EL (cell line): ENCODE results near the gene NFX1.
"Not testable (repeated sequence)": the region's sequence is repeated elsewhere in the genome, so short reads cannot be mapped to it uniquely, and the experiment has no call there.

Source experiments
- DNase-seq: peaks from one replicate; pipeline ENCODE4 v3.0.0-alpha.2; 2016

NFX1 gene

DNA sequence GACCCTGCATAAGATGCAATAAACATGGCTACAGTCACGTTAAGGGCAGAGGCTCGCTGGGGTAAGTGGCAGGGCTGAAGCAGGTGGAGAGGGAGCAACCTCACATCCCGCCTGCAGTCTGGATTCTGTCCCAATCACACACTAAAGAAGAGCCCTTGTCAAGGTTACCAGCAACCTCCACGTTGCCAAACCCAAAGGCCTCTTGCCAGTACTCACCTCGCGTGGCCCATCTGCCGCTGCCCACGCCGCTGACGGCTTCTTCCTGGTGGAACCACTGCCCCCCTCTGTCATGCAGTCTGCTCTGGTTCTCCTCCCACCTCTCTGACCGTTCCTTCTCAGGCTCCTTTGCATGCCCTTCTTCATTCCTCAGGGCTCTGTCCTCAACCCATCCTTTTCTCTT is 103.3 kb downstream of the NFX1 start:
- no peak for DNase-seq

DNA sequence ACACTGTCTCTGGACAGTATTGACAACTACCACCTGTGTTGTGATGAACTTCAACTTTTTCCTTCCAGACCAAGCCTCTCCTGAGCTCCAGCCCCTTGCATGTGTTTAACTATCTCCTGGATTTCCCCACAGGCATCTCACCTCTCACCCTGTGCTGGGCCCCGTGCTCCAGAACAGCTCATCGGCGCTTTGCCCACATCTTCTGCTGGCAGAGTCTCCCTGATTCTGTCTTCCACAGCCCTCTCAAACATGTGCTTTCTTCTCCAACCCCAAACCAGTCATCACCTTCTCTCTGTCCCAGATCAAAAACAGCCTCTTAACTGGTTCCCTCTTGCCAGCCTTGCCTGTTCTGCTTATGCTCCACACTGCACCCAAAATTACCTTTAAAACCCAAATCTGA is 103.7 kb downstream of the NFX1 start:
- not testable (repeated sequence) for DNase-seq

DNA sequence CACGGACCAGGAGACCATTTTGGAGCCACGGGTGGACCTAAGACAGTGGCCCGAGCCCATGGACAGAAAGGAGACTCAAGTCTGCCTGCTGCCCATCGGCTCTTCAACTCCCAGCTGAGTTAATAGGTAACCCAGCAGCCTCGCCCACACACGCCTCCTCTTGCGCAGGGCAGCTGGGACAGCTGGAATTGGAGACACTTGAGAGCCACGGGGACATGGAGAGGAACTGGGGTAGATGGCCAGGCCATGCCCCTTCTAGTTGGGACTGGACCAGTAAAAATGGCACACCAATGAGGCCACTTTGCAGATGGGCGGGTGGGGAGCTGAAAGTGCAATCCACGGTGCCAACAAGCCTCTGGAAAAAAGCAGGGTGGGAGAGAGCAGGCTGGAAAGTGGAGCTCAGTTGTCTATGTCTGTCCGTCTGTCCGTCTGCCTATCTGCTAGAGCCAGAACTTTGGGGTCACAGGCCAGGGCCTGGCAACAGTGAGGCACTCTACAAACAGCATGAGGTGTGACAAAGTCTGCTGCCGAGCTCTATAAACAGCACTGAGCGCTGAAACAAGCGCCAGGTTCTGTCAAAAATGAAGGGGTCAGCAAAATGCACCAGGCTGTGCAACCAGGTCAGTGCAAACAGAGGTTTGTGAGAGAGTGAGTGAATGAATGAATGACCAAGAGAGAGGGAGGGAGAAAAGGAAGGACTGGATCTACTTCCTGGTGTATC is 105.0 kb downstream of the NFX1 start:
- not testable (repeated sequence) for DNase-seq

DNA sequence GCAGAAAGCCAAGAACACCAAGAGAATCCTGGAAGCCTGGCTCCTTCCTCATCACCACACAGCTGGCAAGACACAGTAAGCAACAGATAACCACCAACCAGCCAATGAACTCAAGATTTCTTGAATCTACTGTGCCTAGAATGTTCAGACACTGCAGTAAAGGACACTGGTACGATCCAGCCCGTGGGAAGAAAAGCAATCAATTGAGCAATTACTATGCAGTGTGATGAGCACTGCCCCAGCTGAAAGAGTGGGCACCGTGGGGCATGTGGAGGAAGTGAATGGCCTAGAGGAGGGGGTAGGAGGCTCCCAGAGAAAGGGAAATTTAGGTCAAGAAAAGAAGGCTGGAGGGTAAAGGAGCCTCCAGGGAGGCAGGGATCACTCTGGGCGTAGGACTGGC is 107.5 kb downstream of the NFX1 start:
- not testable (repeated sequence) for DNase-seq

DNA sequence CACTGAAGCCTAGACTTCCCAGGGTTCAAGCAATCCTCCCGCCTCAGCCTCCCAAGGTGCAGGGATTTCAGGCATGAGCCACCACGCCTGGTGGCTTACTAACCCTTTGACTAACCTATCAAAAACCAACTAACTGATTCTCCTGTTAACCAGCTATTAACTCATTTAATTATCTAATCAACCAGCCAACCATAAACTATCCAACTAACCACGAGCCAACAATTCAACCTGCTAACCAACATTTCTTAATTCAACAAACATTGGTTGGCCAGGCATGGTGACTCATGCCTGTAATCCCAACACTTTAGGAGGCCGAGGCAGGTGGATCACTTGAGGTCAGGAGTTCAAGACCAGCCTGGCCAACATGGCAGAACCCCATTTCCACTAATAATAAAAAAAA is 108.7 kb downstream of the NFX1 start:
- not testable (repeated sequence) for DNase-seq

GRCh38 chr9:33401809-33402208 is 111.5 kb downstream of the NFX1 start:
- DNase-seq: not testable (repeated sequence)

DNA sequence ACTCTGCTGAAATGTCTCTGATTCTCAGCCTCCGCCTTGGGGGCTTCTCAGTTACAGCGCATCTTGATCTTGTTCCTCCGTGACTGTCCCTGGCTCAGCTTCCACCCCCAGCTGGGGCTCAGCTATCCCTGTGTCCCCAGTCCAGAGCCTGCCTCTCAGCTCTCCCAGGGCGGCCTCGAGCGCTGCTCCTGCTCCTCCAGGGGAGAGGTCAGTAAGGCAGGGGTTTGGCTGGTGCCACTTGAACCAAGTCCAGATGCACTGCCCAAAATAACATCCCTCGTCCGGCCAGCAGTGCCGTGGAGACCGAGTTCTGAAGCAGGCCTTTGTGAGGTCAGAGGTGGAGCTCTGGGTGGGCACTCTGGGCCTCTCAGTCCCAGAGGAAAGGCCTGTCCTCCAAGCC is 112.1 kb downstream of the NFX1 start, which contains the start of gene AQP7:
TSS of gene AQP7 (minus strand) at position 198 of the 400 bp plus-strand sequence. CDS start 1,306 bp downstream, outside the sequence.
- not testable (repeated sequence) for DNase-seq

DNA sequence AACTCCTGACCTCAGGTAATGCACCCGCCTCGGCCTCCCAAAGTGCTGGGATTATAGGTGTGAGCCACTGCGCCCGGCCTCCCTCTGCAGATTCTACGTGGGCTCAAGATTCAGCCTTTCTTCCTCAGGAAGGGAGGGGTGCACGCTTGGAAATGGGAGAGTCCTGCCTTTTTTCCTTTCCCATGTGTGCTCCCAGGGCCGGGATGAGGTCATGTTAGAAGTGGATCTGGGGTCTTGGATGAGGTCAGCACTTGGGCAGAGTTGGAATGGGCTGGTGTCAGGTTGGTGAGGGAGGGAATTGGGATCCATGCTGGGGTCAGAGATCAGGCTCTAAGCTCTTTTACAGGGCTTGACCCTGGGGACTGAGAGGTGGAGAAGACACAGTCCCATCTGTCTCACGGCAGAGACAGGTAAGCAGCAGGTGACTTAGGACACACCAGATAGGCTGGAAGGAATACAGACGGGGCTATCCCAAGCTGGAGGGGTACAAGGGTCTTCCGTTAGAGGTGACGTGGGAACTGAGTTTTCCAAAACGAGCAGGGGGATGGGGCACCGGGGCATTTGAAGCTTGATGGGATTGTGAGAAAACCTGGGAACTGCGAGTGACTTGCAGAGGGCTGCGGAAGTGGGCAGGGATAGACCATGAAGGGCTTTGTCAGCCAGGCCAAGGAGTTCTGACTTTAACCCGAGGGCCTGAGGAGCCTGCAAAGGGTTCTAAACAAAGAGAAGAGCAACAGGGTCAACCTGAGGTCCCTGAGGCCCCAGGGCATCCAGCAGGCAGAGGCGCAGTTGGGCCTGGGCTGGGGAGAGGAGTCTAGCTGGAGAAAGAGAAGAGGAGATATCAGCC is 113.8 kb downstream of the NFX1 start:
- DNase-seq: no peak

DNA sequence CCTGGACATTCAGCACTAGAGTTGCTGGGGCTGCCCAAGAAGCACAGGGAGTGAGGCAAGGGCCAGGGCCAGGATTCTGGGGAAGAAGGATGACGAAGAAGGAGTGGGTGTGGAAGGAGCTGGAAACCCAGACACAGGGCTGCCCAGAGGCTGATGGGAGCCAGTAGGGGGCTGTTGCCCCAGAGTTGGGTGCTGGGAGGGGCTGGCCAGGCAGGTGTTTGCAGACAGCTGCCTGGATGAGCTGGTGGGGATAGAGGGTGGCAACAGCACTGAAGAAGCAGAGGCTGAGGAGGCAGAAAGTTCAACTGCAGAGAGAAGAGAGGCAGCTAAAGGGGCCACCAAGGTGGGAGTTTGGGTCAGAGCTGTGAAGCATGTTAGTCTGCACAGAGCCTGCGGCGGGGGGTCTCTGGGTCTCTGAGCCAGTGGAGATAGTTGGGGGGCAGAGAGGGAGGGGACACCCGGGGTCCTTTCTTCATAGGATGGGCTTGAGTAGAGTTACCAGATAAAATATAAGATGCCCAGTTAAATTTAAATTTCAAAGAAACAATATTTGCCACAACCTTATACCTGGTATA is 114.6 kb downstream of the NFX1 start:
- DNase-seq: peak; percentile 19

DNA sequence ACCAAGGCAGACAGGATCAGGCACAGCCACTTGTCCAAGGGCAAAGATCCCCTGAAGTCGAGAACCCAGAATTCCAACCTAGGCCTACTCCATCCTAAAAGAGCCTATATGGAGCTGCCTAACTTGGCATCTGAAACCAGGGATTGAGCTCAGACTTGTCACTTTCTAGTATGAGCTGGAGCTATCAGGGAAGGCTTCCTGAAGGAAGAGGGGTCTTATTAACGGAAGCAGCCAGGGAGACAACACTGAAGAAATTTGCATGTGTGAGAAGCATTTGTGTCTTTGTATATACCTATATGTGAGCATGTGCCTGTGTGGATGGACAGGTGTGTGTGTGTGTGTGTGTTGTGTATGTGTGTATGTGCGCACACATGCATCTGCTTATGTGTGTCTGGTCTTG is 116.7 kb downstream of the NFX1 start:
- no peak for DNase-seq

GRCh38 chr9:33408087-33408486 is 117.8 kb downstream of the NFX1 start:
- no peak for DNase-seq

- DNase-seq: no peak
These were observed 124.0 kb downstream of the NFX1 start for GRCh38 chr9:33414268-33414667.

DNA sequence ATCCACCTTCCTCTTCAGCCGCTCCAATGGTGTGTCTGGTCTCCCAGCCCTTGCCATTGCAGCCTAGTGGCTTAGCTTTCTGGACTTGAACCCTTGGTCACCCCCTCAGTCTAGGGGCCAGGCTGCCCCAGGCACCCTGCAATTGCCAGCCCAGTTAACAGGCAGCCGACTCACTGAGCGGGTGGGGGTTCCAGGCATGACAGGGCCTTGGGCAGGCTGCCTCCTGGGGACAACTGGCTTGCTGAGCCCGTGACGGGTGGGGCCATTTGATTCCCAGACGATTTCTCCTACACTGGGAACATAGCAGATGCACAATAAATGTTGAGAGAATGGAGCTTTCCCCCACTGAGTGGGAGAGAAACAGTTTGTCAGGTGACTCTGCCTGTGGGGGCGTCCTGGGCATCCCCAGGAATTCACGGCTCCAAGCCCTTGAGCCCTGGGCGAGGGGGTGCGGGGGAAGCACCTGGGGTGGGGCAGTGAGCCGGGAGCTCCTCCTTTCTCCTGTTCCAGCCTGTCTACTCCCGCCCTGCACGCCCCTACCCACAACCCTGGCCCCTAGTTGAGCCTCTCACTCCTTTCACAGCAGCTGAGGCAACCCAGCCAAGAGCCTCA is 124.7 kb downstream of the NFX1 start:
- DNase-seq: no peak

- peak; percentile 46 for DNase-seq
These were observed 125.3 kb downstream of the NFX1 start for GRCh38 chr9:33415501-33416038.

GRCh38 chr9:33416996-33417395 is 126.7 kb downstream of the NFX1 start:
- no peak for DNase-seq

DNA sequence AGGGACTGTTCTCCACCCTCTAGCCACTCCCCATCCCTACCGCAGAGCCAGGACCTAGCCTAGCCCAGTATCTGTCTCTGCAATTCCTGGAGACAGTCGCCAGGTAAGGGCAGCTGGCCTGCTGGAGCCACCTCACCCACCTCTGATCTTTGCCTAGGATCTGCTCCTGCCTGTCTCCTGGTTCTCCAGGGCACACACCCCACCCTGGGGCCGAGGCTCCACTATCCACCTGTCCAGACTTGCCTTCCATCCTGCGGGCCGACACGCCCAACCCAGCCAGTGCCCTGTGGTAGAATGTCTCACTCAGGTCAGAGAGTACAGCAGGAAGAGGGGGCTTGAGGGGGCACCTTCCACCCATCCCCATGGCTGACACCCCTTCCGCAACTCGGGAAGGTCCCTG is 127.8 kb downstream of the NFX1 start:
- DNase-seq: no peak

DNA sequence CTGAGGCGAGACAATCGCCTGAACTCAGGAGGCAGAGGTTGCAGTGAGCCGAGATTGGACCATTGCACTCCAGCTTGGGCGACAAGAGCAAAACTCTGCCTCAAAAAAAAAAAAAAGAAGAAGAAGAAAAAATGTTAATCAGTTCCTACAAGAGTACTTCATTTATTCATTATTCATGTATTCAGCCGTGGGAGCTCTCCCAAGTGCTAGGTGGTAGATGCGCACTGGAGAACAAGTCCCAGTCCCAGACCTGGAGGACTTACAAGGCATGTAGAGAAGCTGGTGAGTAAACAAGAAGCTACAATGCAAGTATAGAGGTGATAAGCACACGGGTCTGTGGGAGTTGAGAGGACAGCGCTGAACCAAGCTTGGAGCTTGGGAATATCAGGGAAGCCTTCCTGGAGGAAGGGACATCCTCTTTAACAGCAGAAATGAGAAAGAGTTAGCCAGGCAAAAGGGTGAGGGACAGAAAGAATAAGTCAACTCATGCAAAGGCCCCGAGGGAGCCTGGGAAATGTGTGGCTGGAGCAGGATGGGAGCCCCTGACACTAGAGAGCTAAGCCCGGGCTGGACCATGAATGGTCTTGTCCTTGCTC is 129.5 kb downstream of the NFX1 start:
- DNase-seq: no peak
